ENCODE results near the gene PEX14. TPM values are rescaled to one million over a fixed set of nuclear protein-coding genes. Genes with fewer than 3 reads are reported as not detected.

PEX14 gene
- total and polyA plus RNA-seq, 9 of the 15 experiments (the other 6 are each of a cell fraction or from before 2014, with no cell fraction given) = 2.6 to 45.7 (median 22.7) TPM

DNA sequence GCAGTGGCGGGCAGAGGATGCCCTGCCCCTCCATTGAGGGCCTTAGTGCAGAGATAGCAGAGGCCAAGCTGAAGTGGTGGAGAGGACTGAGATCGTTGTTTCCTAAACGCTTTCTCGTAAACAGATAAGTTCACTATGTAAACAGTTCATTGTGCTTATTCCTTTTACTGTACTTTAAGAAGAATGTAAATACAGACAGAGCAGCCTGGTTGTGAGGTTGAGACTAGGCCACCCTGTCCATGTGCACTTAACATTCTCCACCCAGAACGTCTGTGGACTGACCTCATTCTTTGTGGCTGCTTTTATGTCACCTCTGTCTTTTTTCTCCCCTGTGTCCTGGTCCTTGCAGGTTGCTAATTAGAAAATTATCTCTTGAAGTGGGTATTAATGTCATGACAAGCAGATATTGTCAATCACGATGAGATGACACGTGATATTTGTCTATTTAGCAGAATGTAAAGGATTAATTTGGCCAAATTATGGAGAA is 36.0 kb upstream of the PEX14 start:
- TF ChIP-seq BMI1 (IDR thresholded peaks at IDR 0.05; ENCODE audit: low read length) = no peak
- peak; percentile 17; the same call in 1 of the 2 replicates for TF ChIP-seq MAFG (tag; conservative IDR thresholded peaks at IDR 0.05)
- TF ChIP-seq, protein P1, sequence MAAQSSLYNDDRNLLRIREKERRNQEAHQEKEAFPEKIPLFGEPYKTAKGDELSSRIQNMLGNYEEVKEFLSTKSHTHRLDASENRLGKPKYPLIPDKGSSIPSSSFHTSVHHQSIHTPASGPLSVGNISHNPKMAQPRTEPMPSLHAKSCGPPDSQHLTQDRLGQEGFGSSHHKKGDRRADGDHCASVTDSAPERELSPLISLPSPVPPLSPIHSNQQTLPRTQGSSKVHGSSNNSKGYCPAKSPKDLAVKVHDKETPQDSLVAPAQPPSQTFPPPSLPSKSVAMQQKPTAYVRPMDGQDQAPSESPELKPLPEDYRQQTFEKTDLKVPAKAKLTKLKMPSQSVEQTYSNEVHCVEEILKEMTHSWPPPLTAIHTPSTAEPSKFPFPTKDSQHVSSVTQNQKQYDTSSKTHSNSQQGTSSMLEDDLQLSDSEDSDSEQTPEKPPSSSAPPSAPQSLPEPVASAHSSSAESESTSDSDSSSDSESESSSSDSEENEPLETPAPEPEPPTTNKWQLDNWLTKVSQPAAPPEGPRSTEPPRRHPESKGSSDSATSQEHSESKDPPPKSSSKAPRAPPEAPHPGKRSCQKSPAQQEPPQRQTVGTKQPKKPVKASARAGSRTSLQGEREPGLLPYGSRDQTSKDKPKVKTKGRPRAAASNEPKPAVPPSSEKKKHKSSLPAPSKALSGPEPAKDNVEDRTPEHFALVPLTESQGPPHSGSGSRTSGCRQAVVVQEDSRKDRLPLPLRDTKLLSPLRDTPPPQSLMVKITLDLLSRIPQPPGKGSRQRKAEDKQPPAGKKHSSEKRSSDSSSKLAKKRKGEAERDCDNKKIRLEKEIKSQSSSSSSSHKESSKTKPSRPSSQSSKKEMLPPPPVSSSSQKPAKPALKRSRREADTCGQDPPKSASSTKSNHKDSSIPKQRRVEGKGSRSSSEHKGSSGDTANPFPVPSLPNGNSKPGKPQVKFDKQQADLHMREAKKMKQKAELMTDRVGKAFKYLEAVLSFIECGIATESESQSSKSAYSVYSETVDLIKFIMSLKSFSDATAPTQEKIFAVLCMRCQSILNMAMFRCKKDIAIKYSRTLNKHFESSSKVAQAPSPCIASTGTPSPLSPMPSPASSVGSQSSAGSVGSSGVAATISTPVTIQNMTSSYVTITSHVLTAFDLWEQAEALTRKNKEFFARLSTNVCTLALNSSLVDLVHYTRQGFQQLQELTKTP (IDR thresholded peaks at IDR 0.05; ENCODE audit: low read depth in 1 of 2, partially characterized antibody in 2 of 2) = peak in 1 of 2 experiments; percentile 87
- TF ChIP-seq, protein P2, sequence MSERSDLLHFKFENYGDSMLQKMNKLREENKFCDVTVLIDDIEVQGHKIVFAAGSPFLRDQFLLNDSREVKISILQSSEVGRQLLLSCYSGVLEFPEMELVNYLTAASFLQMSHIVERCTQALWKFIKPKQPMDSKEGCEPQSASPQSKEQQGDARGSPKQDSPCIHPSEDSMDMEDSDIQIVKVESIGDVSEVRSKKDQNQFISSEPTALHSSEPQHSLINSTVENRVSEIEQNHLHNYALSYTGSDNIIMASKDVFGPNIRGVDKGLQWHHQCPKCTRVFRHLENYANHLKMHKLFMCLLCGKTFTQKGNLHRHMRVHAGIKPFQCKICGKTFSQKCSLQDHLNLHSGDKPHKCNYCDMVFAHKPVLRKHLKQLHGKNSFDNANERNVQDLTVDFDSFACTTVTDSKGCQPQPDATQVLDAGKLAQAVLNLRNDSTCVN (CRISPR knock-in tag; IDR thresholded peaks at IDR 0.05) = no peak
- peak; percentile 74 for TF ChIP-seq ZNF316 (IDR thresholded peaks at IDR 0.05)
- TF ChIP-seq NFIC (IDR thresholded peaks at IDR 0.05) = peak; percentile 41
- TF ChIP-seq MAFK (IDR thresholded peaks at IDR 0.05; ENCODE audit: low read length) = 0 out of 2 replicates have a peak, but pooled peaks have one; percentile 13
- no peaks in the 10 kb centered on the region for H3K9me3 ChIP-seq (replicated peaks; ENCODE audit: control insufficient read depth, insufficient read depth, low read depth, low read length)
- intact Hi-C loops (cut with micrococcal nuclease) (no loop called here), in situ Hi-C loops (cut with MboI) (no loop called here)
- no peaks in the 10 kb centered on the region for H3K27me3 ChIP-seq (ENCODE audit: control insufficient read depth in 2 of 2, insufficient read depth in 2 of 2, low read length in 2 of 2)
- H3K9me1 ChIP-seq (ENCODE audit: control insufficient read depth, insufficient read depth, low read length) = no peaks in the 10 kb centered on the region
- no peak for FAIRE-seq
- no peak overlapping the region for H3K9ac ChIP-seq (ENCODE audit: insufficient read depth in 1 of 2, low read depth in 2 of 2, low read length in 2 of 2)
- H3K4me2 ChIP-seq (ENCODE audit: insufficient read depth, low read length) = no peak overlapping the region
- POLR2A ChIA-PET = interaction anchor here (1.1 kb wide), 1 partner anchor 11 kb away, joined by 3 read pairs; the partner anchor contains the start of gene CORT
- peak; percentile 41; the same call in 1 of the 3 replicates for ATAC-seq
- DNase-seq (ENCODE audit: extremely low read depth in 1 of 4, low spot score in 3 of 4) = no peak
- no TSS peak for BruUV-seq (replicated peaks)
- WGBS (ENCODE audit: insufficient coverage, low coverage, missing lambda C conversion rate) = 46% methylated on average over 7 of the region's 7 CpGs
- no peak overlapping the region for H2AFZ ChIP-seq (ENCODE audit: low read depth, low read length)
- H3K4me3 ChIP-seq = no peak overlapping the region
- CTCF ChIA-PET (ENCODE audit: low intra/inter-chr PET ratio) = no interaction called here
- no peak overlapping the region for H3K27ac ChIP-seq (ENCODE audit: extremely low read depth, low read depth, low read length)
- no peaks in the 10 kb centered on the region for H3K36me3 ChIP-seq (ENCODE audit: control insufficient read depth, insufficient read depth, low read length)
- no peaks in the 10 kb centered on the region for H3K4me1 ChIP-seq (replicated peaks in 1 of 2; ENCODE audit: control insufficient read depth in 2 of 2, insufficient read depth in 2 of 2, low read length in 2 of 2)
- H4K20me1 ChIP-seq (replicated peaks; ENCODE audit: control insufficient read depth, insufficient read depth, low read length) = no peaks in the 10 kb centered on the region
- no peaks in the 10 kb centered on the region for H3K79me2 ChIP-seq (ENCODE audit: control insufficient read depth, insufficient read depth, low read length)
